Measurements from ENCODE around the gene PLCD4. TPM values are rescaled to one million over a fixed set of nuclear protein-coding genes. Genes with fewer than 3 reads are reported as not detected.

Gene PLCD4
- total RNA-seq, 2 donors from 2014 or later, result 1.1 to 2.7 TPM

- TF ChIP-seq POLR2A (IDR thresholded peaks at IDR 0.05), result no peak
- TF ChIP-seq CTCF (IDR thresholded peaks at IDR 0.05), result no peak
- TF ChIP-seq POLR2AphosphoS5 (IDR thresholded peaks at IDR 0.05), result no peak
- no peak overlapping the region for H3K4me3 ChIP-seq
- whole genome bisulfite sequencing, result 88% methylated on average over 9 of the region's 9 CpGs
- no peaks in the 10 kb centered on the region for H3K9me3 ChIP-seq
- DNase-seq (ENCODE audit: low spot score), result no peak
- no peak overlapping the region for H3K27ac ChIP-seq
- no peaks in the 10 kb centered on the region for H3K27me3 ChIP-seq (replicated peaks; ENCODE audit: insufficient read depth)
- intact Hi-C loops (cut with DNase I), result no loop called here
- no peaks in the 10 kb centered on the region for H3K4me1 ChIP-seq (replicated peaks)
- H3K36me3 ChIP-seq, result no peaks in the 10 kb centered on the region
Measured at GRCh38 chr2:218618102-218618860, 10.6 kb downstream of the PLCD4 start.

GRCh38 chr2:218621007-218621406, 13.3 kb downstream of the PLCD4 start:
- TF ChIP-seq POLR2AphosphoS5 (IDR thresholded peaks at IDR 0.05) (no peak), POLR2A (IDR thresholded peaks at IDR 0.05) (no peak), CTCF (IDR thresholded peaks at IDR 0.05) (no peak)
- intact Hi-C loops (cut with DNase I), result no loop called here

GRCh38 chr2:218622606-218623365, 15.1 kb downstream of the PLCD4 start:
- Histone ChIP-seq H3K9me3 (no peaks in the 10 kb centered on the region), H3K27me3 (replicated peaks; ENCODE audit: insufficient read depth) (no peaks in the 10 kb centered on the region), H3K4me3 (no peak overlapping the region), H3K4me1 (replicated peaks) (no peaks in the 10 kb centered on the region), H3K27ac (no peak overlapping the region), H3K36me3 (no peaks in the 10 kb centered on the region)
- TF ChIP-seq POLR2AphosphoS5 (IDR thresholded peaks at IDR 0.05), result no peak
- TF ChIP-seq CTCF (IDR thresholded peaks at IDR 0.05), result no peak
- TF ChIP-seq POLR2A (IDR thresholded peaks at IDR 0.05), result no peak
- no peak for DNase-seq (ENCODE audit: low spot score)
- 60% methylated on average over 7 of the region's 7 CpGs for WGBS
- intact Hi-C loops (cut with DNase I), result no loop called here

More at GRCh38 chr2:218621007-218621406, 13.3 kb downstream of the PLCD4 start:
- Histone ChIP-seq H3K4me3 (no peak overlapping the region), H3K27ac (no peak overlapping the region), H3K36me3 (no peaks in the 10 kb centered on the region), H3K27me3 (replicated peaks; ENCODE audit: insufficient read depth) (no peaks in the 10 kb centered on the region), H3K4me1 (replicated peaks) (no peaks in the 10 kb centered on the region), H3K9me3 (no peaks in the 10 kb centered on the region)
- 72% methylated on average over 7 of the region's 7 CpGs for WGBS
- no peak for DNase-seq (ENCODE audit: low spot score)

GRCh38 chr2:218623366-218623705, 15.6 kb downstream of the PLCD4 start:
- Histone ChIP-seq H3K4me1 (replicated peaks) (no peaks in the 10 kb centered on the region), H3K9me3 (no peaks in the 10 kb centered on the region), H3K27me3 (replicated peaks; ENCODE audit: insufficient read depth) (no peaks in the 10 kb centered on the region), H3K27ac (no peak overlapping the region), H3K4me3 (no peak overlapping the region), H3K36me3 (no peaks in the 10 kb centered on the region)
- intact Hi-C loops (cut with DNase I), result no loop called here
- WGBS, result 65% methylated on average over 3 of the region's 3 CpGs
- TF ChIP-seq POLR2A (IDR thresholded peaks at IDR 0.05), result no peak
- no peak for TF ChIP-seq CTCF (IDR thresholded peaks at IDR 0.05)
- no peak for TF ChIP-seq POLR2AphosphoS5 (IDR thresholded peaks at IDR 0.05)
- no peak for DNase-seq (ENCODE audit: low spot score)
